Ovary (tissue), 3 donors: ENCODE measurements around the gene HOXB3.

Experiments
- EP300 ChIP-seq: sonication (generic); formaldehyde crosslinking; IDR thresholded peaks from one replicate; pipeline ENCODE4 v1.6.1; 2017; ENCODE audit warnings: antibody characterized with exemption
- POLR2A ChIP-seq: fragments of 450-650 bp; IDR thresholded peaks from one replicate; pipeline ENCODE4 v1.6.1; 2017; ENCODE audit warnings: antibody characterized with exemption, mild to moderate bottlenecking, moderate library complexity
- TF ChIP-seq, protein P1 (sequence below), 3 donors: fragments of 450-650 bp in 2 of 3; fragments of 200-600 bp in 1 of 3; IDR thresholded peaks; one replicate each; pipeline versions ENCODE4 v1.5.1 to v1.8.0; 2016 to 2022; ENCODE audit warnings: antibody characterized with exemption in 3 of 3, mild to moderate bottlenecking in 1 of 3
- donor health status: DM: no; HTN: no; CAD: no.

- TF ChIP-seq, protein P1, sequence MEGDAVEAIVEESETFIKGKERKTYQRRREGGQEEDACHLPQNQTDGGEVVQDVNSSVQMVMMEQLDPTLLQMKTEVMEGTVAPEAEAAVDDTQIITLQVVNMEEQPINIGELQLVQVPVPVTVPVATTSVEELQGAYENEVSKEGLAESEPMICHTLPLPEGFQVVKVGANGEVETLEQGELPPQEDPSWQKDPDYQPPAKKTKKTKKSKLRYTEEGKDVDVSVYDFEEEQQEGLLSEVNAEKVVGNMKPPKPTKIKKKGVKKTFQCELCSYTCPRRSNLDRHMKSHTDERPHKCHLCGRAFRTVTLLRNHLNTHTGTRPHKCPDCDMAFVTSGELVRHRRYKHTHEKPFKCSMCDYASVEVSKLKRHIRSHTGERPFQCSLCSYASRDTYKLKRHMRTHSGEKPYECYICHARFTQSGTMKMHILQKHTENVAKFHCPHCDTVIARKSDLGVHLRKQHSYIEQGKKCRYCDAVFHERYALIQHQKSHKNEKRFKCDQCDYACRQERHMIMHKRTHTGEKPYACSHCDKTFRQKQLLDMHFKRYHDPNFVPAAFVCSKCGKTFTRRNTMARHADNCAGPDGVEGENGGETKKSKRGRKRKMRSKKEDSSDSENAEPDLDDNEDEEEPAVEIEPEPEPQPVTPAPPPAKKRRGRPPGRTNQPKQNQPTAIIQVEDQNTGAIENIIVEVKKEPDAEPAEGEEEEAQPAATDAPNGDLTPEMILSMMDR (IDR thresholded peaks at IDR 0.05) = no peak
- no peak for TF ChIP-seq POLR2A
- TF ChIP-seq EP300 = no peak
Measured at GRCh38 chr17:48563385-48563838, 26.6 kb downstream of the HOXB3 start.
